GM12892 (cell line): ENCODE results near the gene DOCK1.

Source experiments
- DNase-seq: peaks from one replicate; pipeline ENCODE4 v3.0.0; 2011; ENCODE audit not compliant: insufficient read length
- FAIRE-seq: peaks from 2 replicates; lab custom pipeline; 2011; peaks lifted over from hg19 to GRCh38; lab: Jason Lieb, UNC
- POLR2A ChIP-seq: IDR thresholded peaks from 2 replicates; pipeline ENCODE4 v1.6.1; 2011; ENCODE audit warnings: low read depth, low read length, control low read depth
- POLR2AphosphoS5 ChIP-seq: IDR thresholded peaks from 2 replicates; pipeline ENCODE4 v1.6.1; 2011; ENCODE audit warnings: low read depth, low read length, control low read depth
- TAF1 ChIP-seq: IDR thresholded peaks from 2 replicates; pipeline ENCODE4 v1.6.1; 2011; ENCODE audit warnings: low read depth, mild to moderate bottlenecking, control low read depth, low read length, borderline replicate concordance

The DOCK1 gene

DNA sequence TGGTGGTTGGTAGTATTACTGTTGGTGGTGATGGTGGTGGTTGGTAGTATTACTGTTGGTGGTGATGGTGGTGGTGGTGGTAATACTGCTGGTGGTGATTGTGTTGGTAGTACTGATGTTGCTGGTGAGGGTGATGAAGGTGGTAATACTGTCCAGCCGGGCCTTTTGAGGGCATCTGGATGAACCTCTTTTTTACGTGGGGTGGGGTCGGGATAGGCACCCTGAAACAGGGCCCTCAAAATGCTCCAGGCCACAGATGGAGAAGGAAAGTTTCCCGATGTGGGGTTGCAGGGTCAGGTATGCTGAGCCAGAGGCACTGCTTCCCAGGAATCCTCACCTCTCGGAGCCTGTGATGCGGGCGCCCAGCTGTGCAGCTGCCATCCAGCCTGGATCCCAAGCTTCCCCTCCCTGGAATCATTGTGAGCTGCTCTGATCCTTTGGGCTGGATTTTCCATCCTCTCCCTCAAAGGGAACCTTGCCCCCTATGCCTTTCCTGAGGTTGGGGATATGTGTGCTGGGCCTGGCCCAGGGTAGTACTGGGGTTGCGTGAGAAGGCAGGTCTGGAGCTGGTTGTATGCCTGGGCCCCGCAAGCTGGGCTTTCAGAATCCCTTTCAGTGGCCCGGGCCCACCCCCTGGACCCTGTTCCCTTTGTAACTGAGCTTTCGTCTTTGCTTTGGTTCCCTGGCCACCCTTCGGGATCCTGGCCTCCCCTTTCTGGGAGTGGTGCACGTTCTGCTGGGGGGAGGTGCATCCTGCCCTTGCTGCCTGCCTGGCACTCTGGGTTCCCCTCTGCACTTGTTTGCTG, 43.3 kb downstream of the DOCK1 start:
- no peak for TF ChIP-seq TAF1
- TF ChIP-seq POLR2A, result no peak
- no peak for TF ChIP-seq POLR2AphosphoS5
- DNase-seq, result no peak
- no peak for FAIRE-seq

DNA sequence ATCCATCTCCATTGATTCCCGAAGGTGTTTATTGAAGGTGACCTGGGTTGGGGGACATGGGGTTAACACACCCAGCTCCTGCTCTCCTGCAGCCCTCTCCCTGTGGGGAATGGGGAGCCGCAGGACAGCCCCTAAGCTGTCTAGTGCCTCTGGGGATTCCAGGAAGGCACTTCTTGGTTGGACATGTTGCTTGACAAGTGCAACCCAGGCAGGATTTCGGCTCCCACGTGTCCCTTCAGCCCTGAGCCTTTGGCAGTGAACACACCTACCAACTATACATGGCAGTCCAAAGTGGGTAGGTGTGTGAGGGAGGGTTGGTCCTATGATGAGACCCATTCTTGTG, 43.9 kb downstream of the DOCK1 start:
- no peak for TF ChIP-seq POLR2AphosphoS5
- no peak for TF ChIP-seq POLR2A
- no peak for TF ChIP-seq TAF1
- no peak for FAIRE-seq
- DNase-seq, result no peak

GRCh38 chr10:126950401-126951105, 45.3 kb downstream of the DOCK1 start:
- no peak for TF ChIP-seq POLR2A
- TF ChIP-seq POLR2AphosphoS5, result no peak
- TF ChIP-seq TAF1, result no peak
- no peak for FAIRE-seq
- DNase-seq, result no peak

- TF ChIP-seq POLR2A (no peak), POLR2AphosphoS5 (no peak), TAF1 (no peak)
- no peak for DNase-seq
- no peak for FAIRE-seq
Measured at GRCh38 chr10:126953886-126954285, 48.7 kb downstream of the DOCK1 start.

GRCh38 chr10:126955396-126955795, 50.2 kb downstream of the DOCK1 start:
- no peak for FAIRE-seq
- TF ChIP-seq POLR2AphosphoS5 (no peak), TAF1 (no peak), POLR2A (no peak)
- no peak for DNase-seq

GRCh38 chr10:126955934-126956711, 50.9 kb downstream of the DOCK1 start:
- FAIRE-seq (no peak), DNase-seq (no peak)
- no peak for TF ChIP-seq POLR2A
- no peak for TF ChIP-seq POLR2AphosphoS5
- no peak for TF ChIP-seq TAF1

DNA sequence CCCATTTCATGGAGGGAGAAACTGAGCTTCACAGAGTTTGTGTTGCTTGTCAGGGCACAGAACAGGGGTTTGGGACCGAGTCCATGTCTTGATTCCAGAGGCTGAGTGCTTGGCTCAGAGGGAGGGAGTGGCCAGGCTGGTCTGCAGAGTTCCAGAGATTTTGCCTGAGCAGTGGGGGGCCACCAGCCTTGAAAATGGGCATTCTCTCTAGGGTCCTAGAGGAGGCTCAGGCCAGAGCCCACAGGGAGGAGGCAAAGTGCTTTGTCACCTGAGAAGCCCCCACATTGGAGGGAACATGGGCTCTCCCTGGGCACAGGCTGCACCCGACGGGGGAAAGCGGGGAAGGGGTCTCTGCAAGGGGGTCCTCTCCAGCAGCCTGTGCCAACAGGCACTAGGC, 51.5 kb downstream of the DOCK1 start:
- no peak for FAIRE-seq
- DNase-seq, result no peak
- TF ChIP-seq TAF1 (no peak), POLR2AphosphoS5 (no peak), POLR2A (no peak)

DNA sequence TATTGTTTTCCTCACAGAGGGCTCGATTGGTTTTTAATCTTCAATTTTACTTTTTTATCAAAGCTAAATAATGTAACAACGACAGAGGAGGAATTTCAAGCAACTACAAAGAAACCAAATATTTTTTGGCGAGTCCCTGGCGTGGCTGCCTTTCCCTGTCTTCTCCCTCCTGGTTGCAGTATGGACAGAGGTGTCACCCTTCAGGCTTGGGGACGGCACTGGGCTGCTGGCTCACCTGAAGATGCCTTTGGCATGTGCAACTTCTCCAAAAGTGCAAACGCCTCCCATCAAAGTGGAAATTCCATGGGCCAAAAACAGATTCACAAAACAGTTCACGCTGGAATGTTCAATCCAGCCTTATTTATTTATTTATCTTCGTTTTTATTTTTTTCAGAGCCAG, 51.9 kb downstream of the DOCK1 start:
- DNase-seq, result no peak
- no peak for FAIRE-seq
- no peak for TF ChIP-seq POLR2A
- no peak for TF ChIP-seq TAF1
- no peak for TF ChIP-seq POLR2AphosphoS5

DNA sequence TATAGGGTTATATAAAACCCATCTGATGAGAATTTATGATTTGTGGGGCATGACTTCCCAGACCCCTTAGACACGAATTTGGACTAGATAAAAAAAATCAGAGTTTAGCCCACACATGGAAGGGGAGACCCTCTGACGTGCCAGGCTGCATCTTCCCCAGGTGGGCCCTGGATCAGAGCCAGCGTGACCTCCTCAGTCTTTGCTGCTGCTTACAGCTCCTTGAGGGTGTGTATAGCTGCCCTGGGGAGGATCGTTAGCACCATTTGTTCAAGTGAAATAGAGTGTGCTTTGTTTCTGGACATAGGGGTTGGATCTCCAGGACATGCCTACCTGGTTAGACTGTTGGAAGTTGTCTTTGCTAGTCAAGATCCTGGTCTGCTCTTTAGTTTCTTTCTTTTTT, 54.2 kb downstream of the DOCK1 start:
- no peak for DNase-seq
- FAIRE-seq, result no peak
- TF ChIP-seq POLR2A (no peak), POLR2AphosphoS5 (no peak), TAF1 (no peak)

GRCh38 chr10:126959906-126960685, 54.9 kb downstream of the DOCK1 start:
- DNase-seq (no peak), FAIRE-seq (no peak)
- TF ChIP-seq POLR2AphosphoS5, result no peak

DNA sequence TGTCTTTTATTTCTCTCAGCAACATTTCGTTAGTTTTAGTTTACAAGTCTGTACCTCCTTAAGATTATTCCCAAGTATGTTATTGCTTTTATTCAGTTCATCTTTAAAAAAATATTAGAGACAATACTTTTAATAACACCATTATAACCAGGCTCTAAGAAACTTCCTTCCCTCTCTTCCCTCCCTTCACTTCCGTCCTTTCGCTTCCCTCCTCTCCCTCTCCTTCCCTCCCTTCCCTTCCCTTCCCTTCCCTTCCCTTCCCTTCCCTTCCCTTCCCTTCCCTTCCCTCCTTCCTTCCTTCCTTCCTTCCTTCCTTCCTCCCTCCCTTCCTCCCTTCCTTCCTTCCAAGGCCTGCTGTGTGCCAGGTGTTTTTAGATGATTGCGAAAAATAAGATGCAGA, 58.1 kb downstream of the DOCK1 start:
- no peak for TF ChIP-seq TAF1
- no peak for TF ChIP-seq POLR2AphosphoS5
- TF ChIP-seq POLR2A, result no peak
- DNase-seq (no peak), FAIRE-seq (no peak)

DNA sequence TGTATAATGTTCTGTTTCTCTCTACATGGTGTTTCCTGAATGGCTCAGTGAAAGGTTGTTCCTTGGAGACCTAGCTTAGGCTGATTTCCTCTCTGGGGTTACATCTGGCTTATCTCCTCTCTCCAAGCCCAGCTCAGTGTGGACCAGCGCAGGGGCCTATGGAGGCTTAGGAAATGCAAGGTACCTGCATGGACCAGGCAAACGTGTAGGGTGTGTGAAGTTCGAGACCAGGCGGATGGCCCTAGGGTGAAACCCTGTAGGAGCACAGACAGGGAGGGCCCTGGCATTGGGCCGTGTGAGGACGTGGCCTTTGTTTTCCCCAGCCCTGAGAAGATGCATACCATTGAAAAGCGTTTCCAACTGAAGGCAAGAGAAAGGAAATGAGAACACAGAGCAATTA, 59.0 kb downstream of the DOCK1 start:
- no peak for DNase-seq
- FAIRE-seq, result no peak
- TF ChIP-seq POLR2A (no peak), TAF1 (no peak), POLR2AphosphoS5 (no peak)
